Tibial nerve (tissue), 4 donors: Measurements from ENCODE around the gene KLK5.

Experiments used
- CTCF ChIP-seq, 5 experiments: fragments of 200-600 bp in 3 of 5; fragments of 450-650 bp in 2 of 5; sonication (generic) in 3 of 5; IDR thresholded peaks; one replicate each; pipeline ENCODE4 v1.5.1; 2016 to 2019; ENCODE audit warnings: antibody characterized with exemption in 5 of 5, mild to moderate bottlenecking in 3 of 5, moderate library complexity in 2 of 5
- EP300 ChIP-seq, 2 donors: sonication (generic); formaldehyde crosslinking; IDR thresholded peaks; one replicate each; pipeline ENCODE4 v1.6.1; 2017; ENCODE audit warnings: antibody characterized with exemption in 2 of 2, mild to moderate bottlenecking in 1 of 2
- POLR2A ChIP-seq, 2 donors: fragments of 450-650 bp; IDR thresholded peaks; one replicate each; pipeline ENCODE4 v1.6.1; 2017; ENCODE audit warnings: antibody characterized with exemption in 2 of 2, mild to moderate bottlenecking in 2 of 2, moderate library complexity in 2 of 2

- no peak for TF ChIP-seq CTCF (IDR thresholded peaks at IDR 0.05)
- TF ChIP-seq POLR2A (IDR thresholded peaks at IDR 0.05) = no peak
- no peak for TF ChIP-seq EP300 (IDR thresholded peaks at IDR 0.05)
These were observed 45.2 kb upstream of the KLK5 start for GRCh38 chr19:50998061-50998460.
